GM12878 (cell line): ENCODE data around the gene SLC5A8. TPM values are rescaled to one million over a fixed set of nuclear protein-coding genes. Genes with fewer than 3 reads are reported as not detected.

Experiments used
- BCLAF1 ChIP-seq: fragments of 450-650 bp; IDR thresholded peaks from 2 replicates; pipeline ENCODE4 v1.6.1; 2017; ENCODE audit warnings: antibody characterized with exemption, mild to moderate bottlenecking, moderate library complexity
- CBFB ChIP-seq: IDR thresholded peaks from 2 replicates; pipeline ENCODE4 v1.6.1; 2016; ENCODE audit warnings: antibody characterized with exemption, low read depth
- CHD1 ChIP-seq: IDR thresholded peaks from 2 replicates; pipeline ENCODE4 v1.6.1; 2012; ENCODE audit warnings: low read depth, low read length, improper control_type of control experiment
- JUND ChIP-seq: IDR thresholded peaks from 2 replicates; pipeline ENCODE4 v1.6.1; 2012; ENCODE audit warnings: low read depth, mild to moderate bottlenecking, low read length, improper control_type of control experiment, moderate library complexity
- KAT2A ChIP-seq: conservative IDR thresholded peaks from 2 replicates; pipeline ENCODE4 v1.6.1; 2011; ENCODE audit warnings: low read depth, low read length; ENCODE audit not compliant: control insufficient read depth
- KDM1A ChIP-seq: fragments of 200-600 bp; sonication (generic); IDR thresholded peaks from 2 replicates; pipeline ENCODE4 v1.6.1; 2016; ENCODE audit warnings: borderline replicate concordance
- MAX ChIP-seq: IDR thresholded peaks from 2 replicates; pipeline ENCODE4 v1.6.1; 2012; ENCODE audit warnings: low read depth, low read length, improper control_type of control experiment
- PAX8 ChIP-seq: fragments of 450-650 bp; IDR thresholded peaks from 2 replicates; pipeline ENCODE4 v1.6.1; 2017; ENCODE audit warnings: mild to moderate bottlenecking, moderate library complexity
- PML ChIP-seq: IDR thresholded peaks from 2 replicates; pipeline ENCODE4 v1.6.1; 2012; ENCODE audit warnings: low read length, inconsistent platforms
- PRDM15 ChIP-seq: fragments of 450-650 bp; formaldehyde crosslinking; IDR thresholded peaks from 2 replicates; pipeline ENCODE4 v1.4.0; 2020; ENCODE audit warnings: mild to moderate bottlenecking, moderate library complexity
- SIX5 ChIP-seq: IDR thresholded peaks from 2 replicates; pipeline ENCODE4 v1.6.1; 2011; ENCODE audit warnings: mild to moderate bottlenecking, low read depth, low read length, moderate library complexity; ENCODE audit not compliant: severe bottlenecking
- SMC3 ChIP-seq: IDR thresholded peaks from 2 replicates; pipeline ENCODE4 v1.6.1; 2011; ENCODE audit warnings: low read length, improper control_type of control experiment, borderline replicate concordance
- ZNF274 ChIP-seq: IDR thresholded peaks from one replicate; pipeline ENCODE4 v1.8.0; 2011; ENCODE audit not compliant: insufficient read length, insufficient read depth
- ZNF384 ChIP-seq: IDR thresholded peaks from 2 replicates; pipeline ENCODE4 v1.6.1; 2012; ENCODE audit warnings: low read depth, mild to moderate bottlenecking, low read length, improper control_type of control experiment, borderline replicate concordance
- polyA plus RNA-seq, 11 experiments: library from polyadenylated mRNA; depleted of rRNA in 4 of 11; unstranded in 6 of 11; stranded (reverse) in 5 of 11; fragments of >200 nt; fragmentation: Nextera tagmentation in 4 of 11; fragmentation: Illumina TruSeq in 1 of 11; extraction: Ambion mirVana in 4 of 11; extraction: Trizol in 1 of 11; gene quantifications; 1 replicate in 1 of 11; 2 replicates in 10 of 11; pipeline versions ENCODE4 v1.2.1 to v1.2.3, GENCODE V29; 2011 to 2016; ENCODE audit warnings: inconsistent platforms in 2 of 11, missing spikeins in 2 of 11, low read depth in 1 of 11
- small RNA-seq: library from RNA; depleted of rRNA; stranded (forward); fragments of <200 nt; gene quantifications from one replicate; pipeline ENCODE3, GENCODE V24; 2014
- total RNA-seq, 4 experiments: library from RNA; depleted of rRNA in 3 of 4; stranded (reverse); fragments of >200 nt in 3 of 4; fragmentation: Illumina TruSeq in 1 of 4; extraction: Trizol in 1 of 4; gene quantifications; 2 replicates each; pipeline versions ENCODE4 v1.2.1 to v1.2.3, GENCODE V29; 2013 to 2021

The SLC5A8 gene
- total and polyA plus RNA-seq, 10 of the 15 experiments (the other 5 are each of a cell fraction or from before 2014, with no cell fraction given) = not detected

- TF ChIP-seq PRDM15 (CRISPR knock-in tag) (no peak), SMC3 (no peak), ZNF274 (no peak), MAX (no peak), CBFB (no peak), ZNF384 (no peak), CHD1 (no peak), JUND (no peak), KAT2A (no peak), KDM1A (no peak), PAX8 (no peak), SIX5 (no peak), PML (no peak), BCLAF1 (no peak)
Observed at GRCh38 chr12:101107032-101107763, 102.8 kb downstream of the SLC5A8 start (continued).

Small RNA genes within 50 kb of the gene (small RNA-seq; reads per million reads assigned to genes)
- not detected for gene RNU6-768P

Other genes with a start within 250 kb of the SLC5A8 start
- gene UTP20, start 69.9 kb upstream of the SLC5A8 start, total RNA-seq (2014; rRNA removed) = 20.6 and 21.5 TPM in 2 replicates
- gene UTP20, start 69.9 kb upstream of the SLC5A8 start, total RNA-seq (2014; rRNA removed; fragmentation: Illumina TruSeq; extraction: Trizol) = 25.2 and 25.6 TPM in 2 replicates
- gene UTP20, start 69.9 kb upstream of the SLC5A8 start, total RNA-seq (2021) = 20.0 and 21.6 TPM in 2 replicates
- gene UTP20, start 69.9 kb upstream of the SLC5A8 start, polyA plus RNA-seq (2011; rRNA removed) = 18.5 and 22.0 TPM in 2 replicates
- gene UTP20, start 69.9 kb upstream of the SLC5A8 start, polyA plus RNA-seq (2014; fragmentation: Illumina TruSeq; extraction: Trizol) = 19.7 and 22.4 TPM in 2 replicates
- 1 to 10 TPM; 3.6 to 4.0 TPM for gene UTP20, start 69.9 kb upstream of the SLC5A8 start, polyA plus RNA-seq (2014; fragmentation: Nextera tagmentation; extraction: Ambion mirVana)
- gene UTP20, start 69.9 kb upstream of the SLC5A8 start, polyA plus RNA-seq (2014; rRNA removed) = 11.3 and 13.6 TPM in 2 replicates
- gene UTP20, start 69.9 kb upstream of the SLC5A8 start, polyA plus RNA-seq (2016; fragmentation: Nextera tagmentation; extraction: Ambion mirVana) = 10 to 100 TPM; 11.6 to 14.8 TPM
- gene ARL1, start 197.5 kb upstream of the SLC5A8 start, total RNA-seq (2014; rRNA removed) = 28.5 and 32.5 TPM in 2 replicates
- gene ARL1, start 197.5 kb upstream of the SLC5A8 start, total RNA-seq (2014; rRNA removed; fragmentation: Illumina TruSeq; extraction: Trizol) = 48.4 and 53.8 TPM in 2 replicates
- 54.0 and 54.5 TPM in 2 replicates for gene ARL1, start 197.5 kb upstream of the SLC5A8 start, total RNA-seq (2021)
- gene ARL1, start 197.5 kb upstream of the SLC5A8 start, polyA plus RNA-seq (2011; rRNA removed) = 83.2 and 114 TPM in 2 replicates
- gene ARL1, start 197.5 kb upstream of the SLC5A8 start, polyA plus RNA-seq (2014; fragmentation: Illumina TruSeq; extraction: Trizol) = 65.4 and 90.5 TPM in 2 replicates
- 10 to 100 TPM; 84.5 to 95.0 TPM for gene ARL1, start 197.5 kb upstream of the SLC5A8 start, polyA plus RNA-seq (2014; fragmentation: Nextera tagmentation; extraction: Ambion mirVana)
- gene ARL1, start 197.5 kb upstream of the SLC5A8 start, polyA plus RNA-seq (2014; rRNA removed) = 49.0 and 53.5 TPM in 2 replicates
- gene ARL1, start 197.5 kb upstream of the SLC5A8 start, polyA plus RNA-seq (2016; fragmentation: Nextera tagmentation; extraction: Ambion mirVana) = 10 to 100 TPM; 66.0 to 68.5 TPM